ENCODE measurements around the gene KANTR. TPM values are rescaled to one million over a fixed set of nuclear protein-coding genes. Genes with fewer than 3 reads are reported as not detected.
"Not testable (repeated sequence)": the region's sequence is repeated elsewhere in the genome, so short reads cannot be mapped to it uniquely, and the experiment has no call there.

Gene KANTR
- total RNA-seq, 1 donor from 2014 or later: 6.8 TPM

- Histone ChIP-seq H3K4me2 (ENCODE audit: low read length) (no peak overlapping the region), H2AFZ (ENCODE audit: low read depth, low read length) (no peak overlapping the region), H3K9me3 (ENCODE audit: insufficient read depth, low read depth, low read length) (no peaks in the 10 kb centered on the region), H3K27ac (ENCODE audit: low read depth, low read length) (no peak overlapping the region), H3K4me3 (ENCODE audit: insufficient read depth, low read depth, low read length) (no peak overlapping the region), H4K20me1 (ENCODE audit: insufficient read depth, low read length) (no peaks in the 10 kb centered on the region), H3K4me1 (ENCODE audit: insufficient read depth, low read length) (no peaks in the 10 kb centered on the region), H3K9ac (ENCODE audit: low read length) (no peak overlapping the region), H3K36me3 (ENCODE audit: insufficient read depth, low read length) (no peaks in the 10 kb centered on the region), H3K79me2 (ENCODE audit: insufficient read depth, low read length) (no peaks in the 10 kb centered on the region), H3K27me3 (ENCODE audit: insufficient read depth, low read length) (no peaks in the 10 kb centered on the region)
- Mint-ChIP-seq H3K27me3 (ENCODE audit: low read depth, unreplicated experiment) (no peaks in the 10 kb centered on the region), H3K9me3 (ENCODE audit: unreplicated experiment) (no peaks in the 10 kb centered on the region), H3K4me1 (ENCODE audit: low read depth, unreplicated experiment) (no peaks in the 10 kb centered on the region), H3K4me3 (ENCODE audit: unreplicated experiment) (no peak overlapping the region), H3K27ac (ENCODE audit: unreplicated experiment) (no peak overlapping the region), H3K36me3 (ENCODE audit: low read depth, unreplicated experiment) (no peaks in the 10 kb centered on the region)
- FAIRE-seq: no peak
- DNase-seq (ENCODE audit: low read depth): no peak
- TF ChIP-seq EZH2 (IDR thresholded peaks at IDR 0.05; ENCODE audit: insufficient read depth, low read length) (no peak), CTCF (IDR thresholded peaks at IDR 0.05; ENCODE audit: insufficient read depth, low read depth, low read length) (no peak)
Measured at GRCh38 chrX:53159184-53159583, 65.2 kb downstream of the KANTR start.

- Histone ChIP-seq H3K27me3 (ENCODE audit: insufficient read depth, low read length) (no peaks in the 10 kb centered on the region), H3K9ac (ENCODE audit: low read length) (no peak overlapping the region), H3K36me3 (ENCODE audit: insufficient read depth, low read length) (no peaks in the 10 kb centered on the region), H3K9me3 (ENCODE audit: insufficient read depth, low read depth, low read length) (no peaks in the 10 kb centered on the region), H3K4me2 (ENCODE audit: low read length) (no peak overlapping the region), H3K4me1 (ENCODE audit: insufficient read depth, low read length) (no peaks in the 10 kb centered on the region), H4K20me1 (ENCODE audit: insufficient read depth, low read length) (no peaks in the 10 kb centered on the region), H2AFZ (ENCODE audit: low read depth, low read length) (no peak overlapping the region), H3K79me2 (ENCODE audit: insufficient read depth, low read length) (no peaks in the 10 kb centered on the region), H3K4me3 (ENCODE audit: insufficient read depth, low read depth, low read length) (no peak overlapping the region), H3K27ac (ENCODE audit: low read depth, low read length) (no peak overlapping the region)
- TF ChIP-seq EZH2 (IDR thresholded peaks at IDR 0.05; ENCODE audit: insufficient read depth, low read length) (no peak), CTCF (IDR thresholded peaks at IDR 0.05; ENCODE audit: insufficient read depth, low read depth, low read length) (no peak)
- H3K9me3 Mint-ChIP-seq (ENCODE audit: unreplicated experiment): no peaks in the 10 kb centered on the region
- H3K4me3 Mint-ChIP-seq (ENCODE audit: unreplicated experiment): no peak overlapping the region
- no peaks in the 10 kb centered on the region for H3K36me3 Mint-ChIP-seq (ENCODE audit: low read depth, unreplicated experiment)
- no peak overlapping the region for H3K27ac Mint-ChIP-seq (ENCODE audit: unreplicated experiment)
- H3K4me1 Mint-ChIP-seq (ENCODE audit: low read depth, unreplicated experiment): no peaks in the 10 kb centered on the region
- H3K27me3 Mint-ChIP-seq (ENCODE audit: low read depth, unreplicated experiment): no peaks in the 10 kb centered on the region
- DNase-seq (ENCODE audit: low read depth) (peak; percentile 5), FAIRE-seq (no peak)
Measured at GRCh38 chrX:53160297-53160983, 66.5 kb downstream of the KANTR start.

GRCh38 chrX:53163436-53163835 lies 69.5 kb downstream of the KANTR start:
- Histone ChIP-seq H3K9ac (ENCODE audit: low read length) (no peak overlapping the region), H3K27ac (ENCODE audit: low read depth, low read length) (no peak overlapping the region), H3K4me2 (ENCODE audit: low read length) (no peak overlapping the region), H3K27me3 (ENCODE audit: insufficient read depth, low read length) (no peaks in the 10 kb centered on the region), H3K36me3 (ENCODE audit: insufficient read depth, low read length) (no peaks in the 10 kb centered on the region), H4K20me1 (ENCODE audit: insufficient read depth, low read length) (no peaks in the 10 kb centered on the region), H3K79me2 (ENCODE audit: insufficient read depth, low read length) (no peaks in the 10 kb centered on the region), H3K4me1 (ENCODE audit: insufficient read depth, low read length) (no peaks in the 10 kb centered on the region), H3K9me3 (ENCODE audit: insufficient read depth, low read depth, low read length) (no peaks in the 10 kb centered on the region), H3K4me3 (ENCODE audit: insufficient read depth, low read depth, low read length) (no peak overlapping the region), H2AFZ (ENCODE audit: low read depth, low read length) (no peak overlapping the region)
- H3K9me3 Mint-ChIP-seq (ENCODE audit: unreplicated experiment): no peaks in the 10 kb centered on the region
- TF ChIP-seq CTCF (IDR thresholded peaks at IDR 0.05; ENCODE audit: insufficient read depth, low read depth, low read length) (no peak), EZH2 (IDR thresholded peaks at IDR 0.05; ENCODE audit: insufficient read depth, low read length) (no peak)
- H3K4me3 Mint-ChIP-seq (ENCODE audit: unreplicated experiment): no peak overlapping the region
- no peaks in the 10 kb centered on the region for H3K27me3 Mint-ChIP-seq (ENCODE audit: low read depth, unreplicated experiment)
- DNase-seq (ENCODE audit: low read depth) (no peak), FAIRE-seq (no peak)
- H3K4me1 Mint-ChIP-seq (ENCODE audit: low read depth, unreplicated experiment): no peaks in the 10 kb centered on the region
- H3K27ac Mint-ChIP-seq (ENCODE audit: unreplicated experiment): no peak overlapping the region
- no peaks in the 10 kb centered on the region for H3K36me3 Mint-ChIP-seq (ENCODE audit: low read depth, unreplicated experiment)

- H3K4me1 ChIP-seq (ENCODE audit: insufficient read depth, low read length); H3K4me2 ChIP-seq (ENCODE audit: low read length); H3K27me3 Mint-ChIP-seq (ENCODE audit: low read depth, unreplicated experiment); H3K36me3 ChIP-seq (ENCODE audit: insufficient read depth, low read length); H3K4me3 Mint-ChIP-seq (ENCODE audit: unreplicated experiment); H3K27ac ChIP-seq (ENCODE audit: low read depth, low read length); H3K9me3 Mint-ChIP-seq (ENCODE audit: unreplicated experiment); H4K20me1 ChIP-seq (ENCODE audit: insufficient read depth, low read length); H3K9me3 ChIP-seq (ENCODE audit: insufficient read depth, low read depth, low read length); FAIRE-seq; DNase-seq (ENCODE audit: low read depth); H3K9ac ChIP-seq (ENCODE audit: low read length); H3K79me2 ChIP-seq (ENCODE audit: insufficient read depth, low read length); H3K4me3 ChIP-seq (ENCODE audit: insufficient read depth, low read depth, low read length); H2AFZ ChIP-seq (ENCODE audit: low read depth, low read length); H3K36me3 Mint-ChIP-seq (ENCODE audit: low read depth, unreplicated experiment); H3K4me1 Mint-ChIP-seq (ENCODE audit: low read depth, unreplicated experiment); H3K27ac Mint-ChIP-seq (ENCODE audit: unreplicated experiment); H3K27me3 ChIP-seq (ENCODE audit: insufficient read depth, low read length): not testable (repeated sequence)
Measured at GRCh38 chrX:53164566-53164965, 70.6 kb downstream of the KANTR start.
